Peyer's patch (tissue), 4 donors: Measurements from ENCODE around the gene KCTD18. TPM values are rescaled to one million over a fixed set of nuclear protein-coding genes. Genes with fewer than 3 reads are reported as not detected.

Source experiments
- DNase-seq, 3 donors: peaks; one replicate each; pipeline ENCODE4 v3.0.0-alpha.2; 2017 to 2019
- H3K27ac ChIP-seq, 4 donors: fragments of 200-600 bp; sonication (generic); one replicate each; pipeline ENCODE4 v1.5.1; 2016 to 2019
- H3K27me3 ChIP-seq, 2 donors: fragments of 200-600 bp; sonication (generic); one replicate each; pipeline ENCODE4 v1.5.1; 2019
- H3K36me3 ChIP-seq, 3 donors: fragments of 200-600 bp; sonication (generic); one replicate each; pipeline ENCODE4 v1.5.1; 2016 to 2019
- H3K4me1 ChIP-seq, 4 donors: fragments of 200-600 bp; sonication (generic); one replicate each; pipeline ENCODE4 v1.5.1; 2016 to 2019
- H3K4me3 ChIP-seq, 4 donors: fragments of 200-600 bp; sonication (generic); 1 replicate in 3 of 4; 2 replicates in 1 of 4; pipeline ENCODE4 v1.5.1; 2016 to 2019; ENCODE audit warnings: mild to moderate bottlenecking in 1 of 4
- H3K9me3 ChIP-seq, 4 donors: fragments of 200-600 bp; sonication (generic); one replicate each; pipeline ENCODE4 v1.5.1; 2016 to 2019; ENCODE audit warnings: mild to moderate bottlenecking in 1 of 4
- CTCF ChIP-seq, 6 experiments: fragments of 450-650 bp in 4 of 6; fragments of 200-600 bp in 2 of 6; sonication (generic) in 1 of 6; IDR thresholded peaks; one replicate each; pipeline ENCODE4 v1.5.1; 2017 to 2019; ENCODE audit warnings: antibody characterized with exemption in 6 of 6, mild to moderate bottlenecking in 3 of 6, moderate library complexity in 1 of 6
- POLR2A ChIP-seq, 2 donors: fragments of 450-650 bp; IDR thresholded peaks; one replicate each; pipeline ENCODE4 v1.5.1; 2017; ENCODE audit warnings: antibody characterized with exemption in 2 of 2, mild to moderate bottlenecking in 2 of 2, moderate library complexity in 2 of 2
- total RNA-seq, 4 donors: library from RNA; depleted of rRNA; stranded (reverse); fragments of >200 nt; gene quantifications; one replicate each; pipeline ENCODE4 v1.1.0, GENCODE V29; 2016

Gene KCTD18
- total RNA-seq, 4 donors from 2014 or later, result 14.0 to 33.0 (median 16.8) TPM

DNA sequence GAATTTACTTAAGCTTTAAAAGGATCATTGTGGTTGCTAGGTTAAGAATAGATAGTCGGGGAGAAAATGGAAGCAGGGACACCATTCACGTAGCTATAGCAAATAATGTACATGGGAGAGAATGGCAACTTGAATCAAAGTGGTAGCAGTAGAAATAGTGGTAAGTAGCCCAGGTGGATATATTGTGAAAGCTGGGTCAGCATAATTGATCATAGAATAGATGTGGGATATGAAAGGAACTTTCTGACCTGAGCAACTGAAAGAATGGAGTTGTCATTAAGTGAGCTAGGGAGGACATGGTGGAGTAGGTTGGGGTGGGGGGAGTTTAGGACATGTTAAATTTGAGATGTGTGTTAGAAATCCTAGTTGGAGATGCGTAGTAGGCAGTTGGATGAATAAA lies 18.4 kb upstream of the KCTD18 start:
- no peak overlapping the region for H3K27ac ChIP-seq
- H3K9me3 ChIP-seq, result no peaks in the 10 kb centered on the region
- TF ChIP-seq POLR2A (IDR thresholded peaks at IDR 0.05), result no peak
- TF ChIP-seq CTCF (IDR thresholded peaks at IDR 0.05), result no peak
- no peak for DNase-seq
- peaks cover 0 to 12% (median 5%) of the 10 kb centered on the region in 4 donors for H3K4me1 ChIP-seq
- H3K4me3 ChIP-seq, result no peak overlapping the region
- no peaks in the 10 kb centered on the region for H3K27me3 ChIP-seq
- no peaks in the 10 kb centered on the region for H3K36me3 ChIP-seq

DNA sequence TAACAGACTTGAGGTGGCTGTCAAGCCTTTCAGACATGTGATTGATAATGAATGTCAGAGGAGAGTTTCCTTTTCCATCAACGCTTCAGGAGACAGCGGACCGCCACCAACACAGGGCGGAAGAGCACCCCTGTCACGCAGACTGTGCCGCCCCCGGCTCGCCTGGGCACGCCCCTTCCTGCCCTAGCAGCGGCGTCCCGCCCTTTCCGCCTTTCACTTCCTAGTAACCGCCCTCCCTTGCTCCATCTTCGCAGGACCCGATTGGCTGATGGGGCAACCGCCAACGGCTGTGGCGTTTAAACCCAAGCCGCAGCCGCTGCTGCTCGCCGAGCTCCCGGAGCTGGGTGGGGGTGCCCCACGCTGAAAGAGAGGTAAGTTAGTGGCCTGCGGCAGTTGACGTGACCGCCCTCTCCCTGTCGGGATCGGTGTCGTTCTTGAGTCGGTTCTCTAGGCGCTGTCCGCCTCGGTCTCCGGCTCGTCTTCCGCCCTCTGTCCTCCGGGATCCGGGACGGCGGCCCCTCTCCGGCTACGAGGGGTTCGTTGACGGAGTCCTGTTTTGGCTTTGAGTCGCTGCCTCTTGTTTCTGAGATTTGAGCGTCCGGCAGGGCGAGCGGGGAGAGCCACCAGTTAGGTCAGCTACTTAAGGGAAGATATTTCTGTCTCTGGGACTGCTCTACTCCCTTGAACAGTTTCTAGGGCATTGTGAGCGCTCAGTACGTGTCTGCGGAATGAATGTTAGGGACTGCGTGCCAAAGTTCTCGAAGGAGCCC lies 16.2 kb upstream of the KCTD18 start, which contains the start of gene SGO2:
Gene SGO2 (plus strand): TSS at position 326 of the 770 bp plus-strand sequence. CDS start 6,769 bp downstream, outside the sequence.
- Histone ChIP-seq H3K27ac (peak within 1 kb of the TSS; percentile 55 to 79 (median 66)), H3K27me3 (no peaks in the 10 kb centered on the region), H3K36me3 (no peaks in the 10 kb centered on the region), H3K4me1 (peaks cover 0 to 12% (median 5%) of the 10 kb centered on the region in 4 donors), H3K9me3 (no peaks in the 10 kb centered on the region), H3K4me3 (peak within 1 kb of the TSS; percentile 57 to 94 (median 74))
- peak; percentile 37 to 68 for TF ChIP-seq POLR2A (IDR thresholded peaks at IDR 0.05)
- TF ChIP-seq CTCF (IDR thresholded peaks at IDR 0.05), result no peak
- DNase-seq, result peak; percentile 92 to 98 (median 95)

GRCh38 chr2:200525551-200525881 lies 15.6 kb upstream of the KCTD18 start:
- Histone ChIP-seq H3K4me1 (peaks cover 0 to 12% (median 5%) of the 10 kb centered on the region in 4 donors), H3K27ac (peak overlapping the region; percentile 55 to 79 (median 66)), H3K27me3 (no peaks in the 10 kb centered on the region), H3K36me3 (no peaks in the 10 kb centered on the region), H3K9me3 (no peaks in the 10 kb centered on the region), H3K4me3 (peak overlapping the region; percentile 57 to 94 (median 74))
- no peak for DNase-seq
- TF ChIP-seq CTCF (IDR thresholded peaks at IDR 0.05) (no peak), POLR2A (IDR thresholded peaks at IDR 0.05) (no peak)

DNA sequence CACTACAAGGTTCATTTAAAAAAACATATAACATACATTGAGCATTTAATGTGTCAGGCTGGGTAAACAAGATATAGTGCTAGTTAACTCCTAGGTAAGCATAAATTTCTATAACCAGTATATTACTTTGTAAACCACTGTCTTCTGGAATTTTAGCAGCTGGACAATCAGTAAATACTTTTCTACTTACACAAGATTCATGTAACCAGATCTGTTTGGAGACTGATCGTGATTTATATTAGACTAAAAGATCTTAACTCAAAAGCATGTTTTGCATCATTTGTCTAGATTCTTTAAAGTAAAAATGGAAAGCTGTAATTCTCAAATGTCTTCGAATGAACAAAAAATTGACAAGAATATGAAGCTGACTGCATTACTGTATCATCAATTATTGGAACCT lies 15.2 kb upstream of the KCTD18 start:
- peak overlapping the region in 1 of 4 donors; percentile 37 for H3K27ac ChIP-seq
- H3K36me3 ChIP-seq, result no peaks in the 10 kb centered on the region
- peaks cover 0 to 12% (median 5%) of the 10 kb centered on the region in 4 donors for H3K4me1 ChIP-seq
- DNase-seq, result no peak
- H3K4me3 ChIP-seq, result peak overlapping the region in 2 of 4 donors; percentile 30 to 94
- H3K9me3 ChIP-seq, result no peaks in the 10 kb centered on the region
- H3K27me3 ChIP-seq, result no peaks in the 10 kb centered on the region
- TF ChIP-seq CTCF (IDR thresholded peaks at IDR 0.05) (no peak), POLR2A (IDR thresholded peaks at IDR 0.05) (no peak)

- no peaks in the 10 kb centered on the region for H3K36me3 ChIP-seq
- DNase-seq, result no peak
- H3K9me3 ChIP-seq, result no peaks in the 10 kb centered on the region
- H3K4me3 ChIP-seq, result peak overlapping the region in 1 of 4 donors; percentile 27
- TF ChIP-seq CTCF (IDR thresholded peaks at IDR 0.05) (no peak), POLR2A (IDR thresholded peaks at IDR 0.05) (no peak)
- H3K4me1 ChIP-seq, result peaks cover 0 to 12% (median 5%) of the 10 kb centered on the region in 4 donors
- H3K27me3 ChIP-seq, result no peaks in the 10 kb centered on the region
- peak overlapping the region in 1 of 4 donors; percentile 44 for H3K27ac ChIP-seq
These were observed 13.7 kb upstream of the KCTD18 start for GRCh38 chr2:200523604-200524003.
